GM18861 (cell line): ENCODE results near the gene ZNF217.
"Not testable (repeated sequence)": the region's sequence is repeated elsewhere in the genome, so short reads cannot be mapped to it uniquely, and the experiment has no call there.

ENCODE experiments used
- ATAC-seq: cut with Tn5 transposase; IDR thresholded peaks from one replicate; pipeline ENCODE4 v1.9.1; 2021; ENCODE audit not compliant: unreplicated experiment

Gene ZNF217

DNA sequence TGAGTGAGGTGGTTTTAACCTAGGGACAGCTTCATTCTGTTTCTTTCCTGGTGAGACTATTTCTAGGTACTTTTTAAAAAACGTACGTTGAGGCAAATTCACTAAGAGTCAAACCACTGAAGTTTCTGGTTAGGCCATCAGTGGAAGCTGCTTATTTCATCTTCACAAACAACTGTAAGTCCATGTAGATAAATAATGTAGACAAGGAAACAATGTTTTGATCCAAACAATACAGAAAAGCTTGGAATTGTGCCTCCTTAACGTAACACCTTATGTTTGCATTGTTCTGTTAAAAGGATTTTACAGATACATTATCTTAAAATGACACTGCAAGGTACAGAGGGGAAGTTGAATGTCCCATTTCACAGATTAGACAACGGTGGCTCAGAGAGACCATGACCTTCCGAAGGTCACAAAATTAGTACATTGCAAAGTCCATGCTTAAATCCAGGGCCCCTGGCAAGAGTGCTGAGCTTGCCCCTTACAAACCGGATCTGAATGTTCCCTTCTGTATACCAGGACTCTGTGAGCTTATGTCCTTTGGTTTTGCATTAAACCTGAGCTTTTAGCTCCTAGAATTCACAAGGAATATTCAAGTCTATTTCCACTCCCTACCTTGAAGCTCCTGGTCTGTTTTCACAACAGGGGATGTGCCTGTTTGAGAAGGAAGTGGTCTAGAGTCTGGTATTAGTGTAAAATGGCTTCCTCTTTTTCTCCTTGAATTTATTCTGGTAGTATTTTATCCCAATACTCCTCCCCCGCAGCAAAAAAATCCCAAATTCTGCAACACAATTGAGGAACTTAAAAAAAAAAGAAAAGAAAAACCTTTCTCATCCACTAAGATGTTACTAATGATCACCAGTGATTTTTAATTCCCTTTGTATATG lies 28.9 kb upstream of the ZNF217 start:
- no peak for ATAC-seq

DNA sequence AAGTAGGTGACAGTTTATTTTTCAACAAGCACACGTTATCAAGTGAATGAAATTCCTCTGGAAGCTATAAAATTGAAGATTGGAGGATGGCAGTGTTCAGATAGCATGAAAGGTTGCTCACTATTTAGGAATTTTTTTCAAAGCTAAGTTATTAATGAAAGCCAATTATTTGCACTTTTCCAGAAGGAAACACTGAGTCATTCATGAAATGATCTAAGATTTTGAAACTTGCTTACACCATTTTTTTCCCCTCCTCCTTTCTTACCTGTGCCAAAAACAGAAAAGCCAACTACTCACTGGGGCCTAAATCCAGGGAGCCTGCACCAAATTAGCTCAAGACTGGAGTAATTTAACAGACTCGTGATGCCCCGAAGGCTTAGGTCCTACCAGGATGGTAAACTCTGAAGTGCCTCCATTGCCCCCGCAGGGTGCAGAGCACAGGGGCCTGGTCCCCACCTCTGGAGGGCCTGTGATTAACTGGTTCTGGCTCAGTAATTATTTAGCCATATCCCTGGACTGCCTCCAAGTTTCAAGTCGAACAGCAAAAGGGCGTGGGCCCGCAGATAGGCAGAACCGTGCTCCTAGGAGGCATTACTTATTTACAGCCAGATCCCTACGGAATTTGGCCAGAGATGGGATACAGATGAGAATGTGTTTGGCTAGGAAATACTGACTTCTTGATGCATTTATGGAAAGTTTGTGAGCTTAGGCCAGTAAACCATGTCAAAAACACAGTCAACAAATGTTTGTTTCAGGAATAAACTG lies 28.0 kb upstream of the ZNF217 start:
- no peak for ATAC-seq

DNA sequence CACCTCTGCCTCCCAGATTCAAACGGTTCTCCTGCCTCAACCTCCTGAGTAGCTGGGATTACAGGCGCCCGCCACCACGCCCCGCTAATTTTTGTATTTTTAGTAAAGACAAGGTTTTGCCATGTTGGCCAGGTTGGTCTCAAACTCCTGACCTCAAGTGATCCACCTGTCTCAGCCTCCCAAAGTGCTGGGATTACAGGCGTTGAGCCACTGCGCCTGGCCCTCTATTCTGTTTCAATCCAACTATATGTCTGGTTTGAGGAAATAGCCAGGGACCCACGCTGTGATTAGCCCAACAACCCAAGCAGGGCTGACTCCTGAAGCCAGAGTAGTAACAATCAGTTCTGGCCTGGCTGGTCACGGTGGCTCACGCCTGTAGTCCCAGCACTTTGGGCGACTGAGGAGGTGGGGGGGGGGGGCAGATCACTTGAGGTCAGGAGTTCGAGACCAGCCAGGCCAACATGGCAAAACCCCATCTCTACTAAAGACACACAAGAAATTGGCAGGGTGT lies 24.9 kb upstream of the ZNF217 start:
- not testable (repeated sequence) for ATAC-seq

DNA sequence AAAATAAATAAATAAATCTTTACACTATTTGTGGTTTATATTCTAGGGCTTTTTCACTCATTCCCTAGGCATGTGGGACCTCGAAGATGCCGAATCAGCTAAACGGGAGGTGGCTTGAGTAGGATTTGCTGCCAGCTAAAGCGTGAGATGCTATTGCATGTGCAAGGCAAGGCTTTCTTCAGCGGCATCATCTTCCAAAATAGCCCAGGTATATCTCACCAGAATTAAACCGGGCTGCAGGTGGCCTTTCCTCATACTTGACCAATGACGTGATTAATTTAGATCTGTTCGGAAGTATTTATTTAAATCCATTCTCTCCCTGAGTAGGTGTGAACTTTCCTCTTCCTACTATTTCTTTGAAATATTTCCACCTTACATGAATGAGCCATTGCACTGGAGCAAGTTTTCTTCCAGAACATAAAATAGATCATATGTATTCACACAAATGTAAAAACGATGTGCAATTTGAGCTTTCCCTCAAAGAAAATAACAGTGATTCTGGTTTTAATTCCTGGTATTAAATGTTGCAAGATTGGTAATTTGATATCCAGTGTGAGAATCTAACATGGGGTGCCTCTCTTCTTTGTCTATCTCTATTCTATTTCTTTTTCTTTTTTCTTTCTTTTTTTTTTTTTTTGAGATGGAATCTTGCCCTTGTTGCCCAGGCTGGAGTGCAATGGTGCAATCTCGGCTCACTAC lies 24.3 kb upstream of the ZNF217 start:
- no peak for ATAC-seq

DNA sequence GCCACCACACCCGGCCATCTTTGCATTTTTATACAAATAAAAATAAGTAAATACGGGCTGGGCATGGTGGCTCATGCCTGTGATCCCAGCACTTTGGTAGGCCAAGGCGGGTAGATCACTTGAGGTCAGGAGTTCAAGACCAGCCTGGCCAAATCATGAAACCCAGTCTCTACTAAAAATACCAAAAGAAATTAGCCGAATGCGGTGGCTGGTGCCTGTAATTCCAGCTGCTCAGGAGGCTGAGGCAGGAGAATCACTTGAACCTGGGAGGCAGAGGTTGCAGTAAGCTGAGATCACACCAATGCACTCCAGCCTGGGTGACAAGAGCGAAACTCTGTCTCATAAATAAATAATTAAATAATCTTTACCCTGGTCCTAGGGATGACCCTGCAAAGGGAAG lies 22.9 kb upstream of the ZNF217 start:
- not testable (repeated sequence) for ATAC-seq

DNA sequence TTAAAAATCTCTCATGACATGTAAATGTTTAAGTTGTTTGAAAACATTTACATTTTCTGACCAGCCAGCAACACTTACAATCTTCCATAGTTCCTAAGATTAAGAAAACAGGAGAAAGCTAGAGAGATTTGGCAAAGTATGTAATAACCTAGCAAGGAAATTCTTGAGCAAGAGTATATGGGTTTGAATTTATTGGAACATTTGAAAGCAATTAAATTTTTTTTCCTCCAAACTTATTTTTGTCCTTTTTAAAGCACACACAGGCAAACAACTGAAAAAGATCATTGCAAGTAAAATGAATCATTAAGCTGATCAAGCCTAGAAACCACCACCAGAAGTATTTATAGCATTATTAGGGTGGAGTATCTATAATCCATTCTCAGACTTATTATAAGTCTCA lies 20.1 kb upstream of the ZNF217 start:
- no peak for ATAC-seq

DNA sequence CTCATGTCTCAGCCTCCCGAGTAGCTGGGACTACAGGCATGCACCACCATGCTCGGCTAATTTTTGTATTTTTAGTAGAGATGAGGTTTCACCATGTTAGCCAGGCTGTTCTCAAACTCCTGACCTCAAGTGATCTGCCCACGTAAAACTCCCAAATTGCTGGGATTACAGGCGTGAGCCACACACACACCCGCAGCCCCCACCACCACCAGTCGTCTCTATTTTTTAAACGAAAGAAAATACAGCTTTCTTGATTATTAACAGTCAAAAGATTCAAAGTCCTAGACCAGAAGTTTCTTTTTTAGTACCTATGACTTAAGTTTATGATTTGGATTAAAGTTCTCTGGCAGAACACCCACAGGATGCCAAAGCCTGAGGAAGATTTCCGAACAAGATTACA lies 18.6 kb upstream of the ZNF217 start:
- not testable (repeated sequence) for ATAC-seq

DNA sequence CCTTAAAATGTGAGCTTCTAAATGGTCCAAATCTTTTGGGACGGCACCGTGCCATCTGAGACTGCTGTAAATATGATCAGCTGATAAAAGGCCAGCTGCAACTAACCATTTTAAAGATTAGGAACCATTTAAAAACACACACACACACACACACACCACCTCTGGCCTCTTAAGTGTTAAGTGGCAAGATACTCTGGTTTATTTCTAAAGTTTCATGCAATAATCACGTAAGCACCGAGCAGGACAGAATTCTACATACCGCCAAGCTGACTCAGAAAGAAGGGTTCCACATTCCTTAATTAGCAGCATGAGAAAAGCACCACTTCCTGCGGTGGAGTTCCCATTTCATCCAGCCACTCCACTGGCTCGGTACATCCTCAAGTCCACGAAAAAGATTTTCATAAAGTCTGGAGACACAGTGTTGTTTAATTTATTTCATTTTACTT lies 17.8 kb upstream of the ZNF217 start:
- no peak for ATAC-seq

DNA sequence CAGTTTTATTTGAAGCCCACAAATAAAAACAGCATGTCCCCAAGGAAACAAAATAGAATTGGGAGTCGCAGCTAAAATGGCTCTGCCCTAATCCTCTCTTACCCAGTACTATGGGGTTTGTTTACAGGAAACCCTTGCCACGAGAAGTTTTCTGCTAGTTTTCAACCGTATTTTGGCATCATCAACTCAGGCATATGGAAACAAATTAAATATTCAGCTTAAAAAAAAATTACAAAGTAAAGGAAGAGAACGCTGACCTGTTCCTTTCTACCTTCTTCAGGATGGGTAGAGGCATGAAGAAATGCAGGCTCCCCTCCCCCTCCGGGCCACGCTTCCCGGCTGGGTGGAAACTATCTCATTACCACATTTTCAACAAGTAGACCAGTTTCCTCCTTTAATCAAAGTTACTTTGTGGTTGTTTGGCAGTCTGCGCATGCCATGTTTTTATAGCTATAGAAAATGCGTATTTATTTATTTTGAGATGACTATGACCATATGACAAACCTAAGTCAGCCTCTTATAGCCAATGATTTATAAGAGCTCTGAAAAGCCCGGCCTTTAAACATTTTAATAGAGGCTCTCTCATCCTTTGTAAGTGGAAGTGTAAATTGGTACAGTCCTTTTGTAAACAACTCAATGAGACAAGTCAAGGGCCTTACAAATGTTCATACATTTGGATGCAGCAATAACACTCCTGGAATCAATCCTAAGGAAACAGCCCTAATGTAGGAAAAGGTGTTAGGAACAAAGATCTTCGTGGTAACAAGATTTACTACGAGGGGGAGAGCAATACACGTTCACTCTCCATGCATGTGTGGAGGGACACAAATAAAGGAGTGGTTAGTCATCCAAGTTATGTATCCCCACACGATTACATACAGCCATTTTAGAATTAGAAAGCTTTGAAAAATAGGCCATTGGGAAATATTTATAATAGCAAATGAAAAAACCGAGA lies 16.1 kb upstream of the ZNF217 start:
- ATAC-seq, result no peak

DNA sequence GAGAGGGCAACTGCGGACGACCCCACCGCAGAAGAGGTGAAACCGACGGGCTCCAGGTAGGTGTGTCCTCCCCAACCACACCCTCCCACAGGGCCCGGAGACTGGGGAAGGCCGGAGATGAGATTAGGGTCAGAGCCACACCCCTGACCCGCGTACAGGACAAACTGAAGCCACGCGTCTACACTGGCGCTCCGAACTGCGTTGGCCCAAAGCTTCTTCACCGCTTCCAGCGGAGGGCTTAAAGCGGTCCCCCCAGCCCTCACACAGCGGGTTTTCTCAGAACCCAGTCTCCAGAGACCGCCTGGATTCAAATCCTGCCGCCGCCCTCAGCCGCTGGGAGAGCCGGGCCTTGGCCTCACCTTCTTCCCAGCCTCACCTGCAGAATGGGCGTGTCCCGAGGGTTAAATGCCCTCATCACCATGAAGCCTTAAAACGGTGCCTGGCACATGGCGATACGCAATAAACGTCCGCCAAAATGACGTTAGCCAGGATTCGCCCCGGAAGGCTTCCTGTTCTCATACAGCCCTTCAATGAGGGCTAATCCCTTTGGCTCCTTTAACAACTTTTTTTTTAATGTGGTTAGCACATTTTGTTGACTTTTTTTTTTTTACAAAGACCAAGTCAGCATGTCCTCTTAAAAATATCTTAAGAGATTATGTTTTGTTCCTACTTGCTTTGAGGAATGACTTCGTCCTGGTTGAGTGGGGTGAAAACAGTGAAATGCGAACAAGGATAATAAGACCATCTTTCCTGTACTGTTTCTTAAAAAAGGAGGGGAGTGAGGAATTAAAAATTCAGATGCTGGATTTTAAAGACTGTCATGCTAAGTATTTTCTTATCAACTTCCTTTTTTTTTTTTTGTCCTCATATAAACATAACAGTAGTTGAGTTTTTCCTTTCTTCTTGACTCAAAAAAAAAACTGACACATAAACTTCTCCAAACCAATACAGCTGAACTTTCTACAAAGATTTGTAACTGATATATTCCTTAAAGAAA lies 15.1 kb upstream of the ZNF217 start:
- ATAC-seq, result no peak

DNA sequence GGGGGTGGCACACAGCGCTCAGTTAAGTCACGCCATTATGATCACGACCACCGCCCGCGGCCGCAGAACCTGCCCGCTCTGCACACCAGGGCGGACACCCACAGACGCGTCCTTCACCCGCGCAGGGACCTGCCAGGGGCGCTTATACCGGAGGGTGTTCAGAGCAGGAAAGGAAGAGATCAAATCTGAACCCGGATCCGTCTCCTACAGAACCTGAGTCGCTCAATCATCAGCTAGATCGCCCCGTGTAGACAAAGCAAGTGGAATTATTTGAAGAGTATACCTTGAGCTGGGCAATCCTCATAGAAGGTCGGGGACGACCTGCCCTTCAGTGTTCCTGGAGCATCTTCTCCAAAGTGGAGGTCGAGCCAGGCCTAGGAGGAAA lies 14.4 kb upstream of the ZNF217 start:
- ATAC-seq, result no peak

DNA sequence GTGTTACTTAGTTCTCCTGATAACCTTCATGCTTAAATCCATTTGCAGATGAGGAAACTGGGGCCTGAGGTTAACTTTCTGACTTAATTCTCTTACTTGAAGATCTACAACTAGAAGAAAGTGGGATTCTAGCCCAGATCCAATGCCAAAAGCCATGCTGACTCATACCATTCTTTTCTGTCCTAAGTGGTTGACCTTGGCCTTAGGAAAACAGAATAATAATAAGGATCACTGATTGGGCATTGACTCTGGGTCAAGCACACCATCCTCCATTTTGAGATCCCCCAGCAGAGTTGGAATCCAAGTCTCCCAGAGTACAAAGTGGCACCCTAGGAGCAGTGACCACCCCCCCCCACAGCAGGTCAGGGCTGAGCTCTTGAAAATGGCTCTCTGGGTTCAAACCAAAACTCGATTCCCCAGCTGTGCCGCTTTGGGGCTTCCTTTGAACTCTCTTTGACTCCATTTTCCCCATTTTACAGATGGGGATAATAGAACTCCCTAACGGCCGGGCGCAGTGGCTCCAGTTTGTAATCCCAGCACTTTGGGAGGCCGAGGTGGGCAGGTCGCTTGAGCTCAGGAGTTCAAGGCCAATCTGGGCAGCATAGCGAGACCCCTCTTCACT lies 12.8 kb upstream of the ZNF217 start:
- ATAC-seq, result no peak

DNA sequence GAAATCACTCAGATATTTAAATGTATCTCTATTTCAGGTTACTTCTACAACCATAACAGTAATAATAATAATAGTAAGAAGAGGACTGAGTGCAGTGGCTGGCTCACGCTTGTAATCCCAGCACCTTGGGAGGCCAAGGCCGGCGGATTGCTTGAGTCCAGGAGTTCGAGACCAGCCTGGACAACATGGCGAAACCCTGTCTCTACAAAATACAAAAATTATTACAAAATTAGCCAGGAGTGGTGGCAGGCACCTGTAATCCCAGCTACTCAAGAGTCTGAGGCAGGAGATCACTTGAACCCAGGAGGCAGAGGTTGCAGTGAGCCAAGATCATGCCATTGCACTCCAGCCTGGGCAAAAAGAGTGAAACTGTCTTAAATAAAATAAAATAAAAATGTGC lies 11.8 kb upstream of the ZNF217 start:
- not testable (repeated sequence) for ATAC-seq

DNA sequence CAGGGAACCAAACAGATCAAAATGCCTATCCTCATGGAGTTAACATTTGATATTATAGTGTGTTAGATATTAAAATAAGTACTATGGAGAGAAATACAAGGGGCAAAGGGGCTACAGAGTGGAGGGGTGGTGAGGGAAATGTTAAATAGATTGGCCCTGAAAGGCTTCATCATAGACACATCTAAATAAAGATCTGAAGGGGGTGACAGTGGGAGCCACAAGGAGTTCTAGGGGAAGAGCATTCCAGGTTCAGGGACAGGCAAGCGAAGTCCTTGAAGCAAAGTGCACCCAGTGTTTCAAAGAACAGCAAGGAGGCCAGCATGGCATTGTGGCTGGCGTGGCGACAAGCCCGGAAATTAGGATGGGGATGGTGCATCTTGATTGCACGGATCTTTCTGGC lies 11.2 kb upstream of the ZNF217 start:
- not testable (repeated sequence) for ATAC-seq

DNA sequence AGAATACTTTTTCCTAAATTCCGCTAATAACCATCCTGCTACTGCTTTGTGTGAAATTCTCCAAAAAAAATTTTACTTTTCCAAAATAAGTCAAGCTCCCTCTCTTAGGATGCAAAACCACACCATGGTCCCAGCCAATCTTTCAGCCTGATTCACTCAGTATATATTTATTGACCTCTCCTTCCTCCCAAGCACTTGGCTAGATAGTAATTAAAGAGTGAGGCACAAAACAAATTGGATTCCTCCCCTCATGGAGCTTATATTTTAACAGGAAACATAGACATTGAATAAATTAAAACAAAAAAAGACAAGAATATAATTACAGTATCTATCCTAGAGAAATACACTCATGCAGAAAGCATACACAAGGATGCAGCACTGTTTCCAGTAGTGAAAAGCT lies 9.0 kb upstream of the ZNF217 start:
- no peak for ATAC-seq

DNA sequence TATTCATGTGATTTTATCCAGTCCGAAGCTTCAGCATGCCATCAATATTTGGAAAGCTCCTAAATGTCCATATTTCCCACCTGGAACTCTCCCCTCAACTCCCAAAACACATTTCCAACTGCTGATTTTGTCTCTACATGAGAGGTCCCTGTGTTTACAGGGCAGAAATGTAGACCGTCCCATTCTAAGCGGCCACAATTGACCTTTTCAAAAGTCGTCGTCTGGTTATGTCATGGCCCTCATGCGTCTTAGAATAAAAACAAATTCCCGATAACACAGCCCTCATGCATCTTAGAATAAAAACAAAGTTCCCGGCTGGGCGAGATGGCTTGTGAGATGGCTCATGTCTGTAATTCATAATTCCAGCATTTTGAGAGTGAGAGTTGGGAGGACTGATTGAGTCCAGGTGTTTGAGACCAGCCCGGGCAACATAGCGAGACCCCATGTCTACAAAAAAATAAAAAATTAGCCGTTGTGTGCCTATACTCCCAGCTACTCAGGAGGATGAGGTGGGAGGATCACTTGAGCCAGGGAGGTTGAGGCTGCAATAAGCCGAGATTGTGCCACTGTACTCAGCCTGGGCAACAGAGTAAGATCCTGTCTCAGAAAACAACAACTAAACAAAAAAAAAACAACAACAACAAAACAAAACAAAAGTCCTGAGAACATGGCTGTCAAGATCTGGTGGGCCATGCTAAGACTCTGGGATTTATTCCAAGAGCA lies 6.4 kb upstream of the ZNF217 start:
- ATAC-seq, result no peak

DNA sequence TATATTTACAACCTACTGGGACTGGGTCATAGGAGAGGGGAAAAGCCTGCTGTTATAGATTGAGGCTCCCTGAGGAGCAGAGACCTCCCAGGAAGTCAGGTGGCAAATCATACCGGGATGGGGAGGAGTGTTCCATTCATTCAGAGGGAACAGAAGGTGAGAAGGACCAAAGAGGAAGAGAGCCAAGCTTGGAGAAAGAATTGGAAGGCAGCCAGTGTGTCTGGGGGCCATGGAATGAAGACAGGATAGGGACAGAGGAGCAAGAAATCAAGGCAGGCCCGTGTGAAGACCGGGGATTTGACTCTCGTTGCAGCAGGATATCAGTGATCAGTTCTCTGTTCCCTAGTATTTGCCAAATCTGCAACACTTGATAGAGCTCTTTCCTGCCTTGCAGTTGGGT lies 5.7 kb upstream of the ZNF217 start:
- ATAC-seq, result no peak

DNA sequence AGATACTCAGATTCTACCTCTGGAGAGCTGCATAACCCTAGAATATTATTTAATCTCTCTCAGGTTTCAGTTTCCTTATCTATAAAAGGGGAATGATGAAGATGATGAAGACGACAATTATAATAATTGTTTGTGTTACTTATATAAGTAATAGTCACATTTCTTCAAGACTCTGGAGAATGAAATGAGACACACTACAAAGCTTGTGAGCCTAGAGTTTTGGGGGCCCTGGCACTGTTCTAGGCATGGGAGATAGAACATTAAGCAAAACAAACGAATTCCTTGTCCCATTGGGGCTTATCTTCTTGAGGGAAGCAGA lies 5.4 kb upstream of the ZNF217 start:
- ATAC-seq, result no peak
